Testis (tissue), 3 donors: ENCODE measurements around the gene LYAR. TPM values are rescaled to one million over a fixed set of nuclear protein-coding genes. Genes with fewer than 3 reads are reported as not detected.

Experiments
- DNase-seq: peaks from one replicate; pipeline ENCODE4 v3.0.0-alpha.2; 2019
- H3K27ac ChIP-seq, 2 donors: fragments of 200-600 bp; sonication (generic); one replicate each; pipeline ENCODE4 v1.5.1; 2019
- H3K27me3 ChIP-seq: fragments of 200-600 bp; sonication (generic); one replicate; pipeline ENCODE4 v1.5.1; 2019
- H3K36me3 ChIP-seq: fragments of 200-600 bp; sonication (generic); one replicate; pipeline ENCODE4 v1.5.1; 2017; ENCODE audit warnings: low read depth; ENCODE audit errors: missing control alignments
- H3K4me1 ChIP-seq: fragments of 200-600 bp; sonication (generic); one replicate; pipeline ENCODE4 v1.5.1; 2019
- H3K4me3 ChIP-seq, 2 donors: fragments of 200-600 bp; sonication (generic); one replicate each; pipeline ENCODE4 v1.5.1; 2017 to 2019
- H3K9me3 ChIP-seq: fragments of 200-600 bp; sonication (generic); one replicate; pipeline ENCODE4 v1.5.1; 2017
- POLR2A ChIP-seq: fragments of 450-650 bp; IDR thresholded peaks from one replicate; pipeline ENCODE4 v1.6.1; 2017; ENCODE audit warnings: antibody characterized with exemption, mild to moderate bottlenecking, moderate library complexity
- WGBS, 2 donors: methylation state at CpG; one replicate each; pipeline ENCODE4 v1.1.5; 2018; 5-methylcytosine and 5-hydroxymethylcytosine counted together
- intact Hi-C: fragments of 100-400 bp; cut with DNase I; formaldehyde crosslinking; loops from one replicate; pipeline ENCODE4 v1.15.1; 2023; ENCODE audit warnings: low total_unique reads
- polyA plus RNA-seq: library from polyadenylated mRNA; stranded (reverse); fragments of 350-450 nt; fragmentation: Illumina TruSeq; extraction: RNeasy Lipid Tissue Mini Kit (QIAGEN cat#74804); gene quantifications from one replicate; pipeline ENCODE4 v1.2.3, GENCODE V29; 2014; ENCODE audit warnings: low read depth, low replicate concordance; ENCODE audit not compliant: insufficient read depth
- total RNA-seq, 2 donors: library from RNA; depleted of rRNA; stranded (reverse); fragments of >200 nt; gene quantifications; one replicate each; pipeline ENCODE4 v1.2.3, GENCODE V29; 2016
- TF ChIP-seq, protein P1 (sequence below), 3 experiments: fragments of 450-650 bp in 2 of 3; fragments of 200-600 bp in 1 of 3; sonication (generic) in 1 of 3; IDR thresholded peaks; one replicate each; pipeline ENCODE4 v1.5.1; 2016 to 2019; ENCODE audit warnings: antibody characterized with exemption in 3 of 3, mild to moderate bottlenecking in 2 of 3, moderate library complexity in 1 of 3

Gene LYAR
- total and polyA plus RNA-seq, 3 donors from 2014 or later: 53.8 to 132 (median 63.2) TPM

DNA sequence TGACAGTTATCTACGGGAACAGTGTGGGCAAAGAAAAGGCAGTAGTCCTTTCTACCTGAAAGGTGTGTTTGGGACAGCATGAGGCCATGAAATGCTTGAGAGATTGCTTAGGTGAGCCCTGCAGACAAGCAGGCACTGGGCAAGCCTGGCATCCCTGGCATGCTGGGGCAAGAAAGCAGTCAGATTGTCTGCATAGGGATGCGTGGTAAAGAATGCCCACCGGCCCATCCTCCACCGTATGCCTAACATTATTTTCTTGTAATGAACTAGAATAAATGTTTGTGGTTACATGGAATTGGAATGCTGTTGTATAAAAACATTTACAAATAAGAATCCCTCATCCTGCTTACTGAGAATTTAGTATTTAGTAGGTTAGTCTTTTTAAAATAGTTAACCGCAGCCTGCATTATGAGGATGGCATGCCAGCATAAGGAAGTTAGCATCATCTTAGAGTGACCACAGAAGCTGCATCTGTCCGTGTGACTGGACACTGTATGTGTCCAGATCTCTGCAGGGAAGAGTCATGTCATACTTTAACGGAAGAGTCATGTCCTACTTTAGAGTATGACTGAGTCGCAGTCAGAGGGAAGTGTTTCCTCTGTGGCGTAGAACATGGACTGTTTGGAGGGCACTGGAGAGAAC lies 19.0 kb upstream of the LYAR start:
- intact Hi-C loops: no loop called here
- Histone ChIP-seq H3K27me3 (no peaks in the 10 kb centered on the region), H3K9me3 (no peaks in the 10 kb centered on the region), H3K27ac (no peak overlapping the region), H3K4me3 (no peak overlapping the region), H3K36me3 (no peaks in the 10 kb centered on the region), H3K4me1 (no peaks in the 10 kb centered on the region)
- TF ChIP-seq, protein P1, sequence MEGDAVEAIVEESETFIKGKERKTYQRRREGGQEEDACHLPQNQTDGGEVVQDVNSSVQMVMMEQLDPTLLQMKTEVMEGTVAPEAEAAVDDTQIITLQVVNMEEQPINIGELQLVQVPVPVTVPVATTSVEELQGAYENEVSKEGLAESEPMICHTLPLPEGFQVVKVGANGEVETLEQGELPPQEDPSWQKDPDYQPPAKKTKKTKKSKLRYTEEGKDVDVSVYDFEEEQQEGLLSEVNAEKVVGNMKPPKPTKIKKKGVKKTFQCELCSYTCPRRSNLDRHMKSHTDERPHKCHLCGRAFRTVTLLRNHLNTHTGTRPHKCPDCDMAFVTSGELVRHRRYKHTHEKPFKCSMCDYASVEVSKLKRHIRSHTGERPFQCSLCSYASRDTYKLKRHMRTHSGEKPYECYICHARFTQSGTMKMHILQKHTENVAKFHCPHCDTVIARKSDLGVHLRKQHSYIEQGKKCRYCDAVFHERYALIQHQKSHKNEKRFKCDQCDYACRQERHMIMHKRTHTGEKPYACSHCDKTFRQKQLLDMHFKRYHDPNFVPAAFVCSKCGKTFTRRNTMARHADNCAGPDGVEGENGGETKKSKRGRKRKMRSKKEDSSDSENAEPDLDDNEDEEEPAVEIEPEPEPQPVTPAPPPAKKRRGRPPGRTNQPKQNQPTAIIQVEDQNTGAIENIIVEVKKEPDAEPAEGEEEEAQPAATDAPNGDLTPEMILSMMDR (IDR thresholded peaks at IDR 0.05): no peak
- TF ChIP-seq POLR2A: no peak
- no peak for DNase-seq
- 90 to 94% methylated on average over 9 of the region's 9 CpGs for WGBS, 2 donors

DNA sequence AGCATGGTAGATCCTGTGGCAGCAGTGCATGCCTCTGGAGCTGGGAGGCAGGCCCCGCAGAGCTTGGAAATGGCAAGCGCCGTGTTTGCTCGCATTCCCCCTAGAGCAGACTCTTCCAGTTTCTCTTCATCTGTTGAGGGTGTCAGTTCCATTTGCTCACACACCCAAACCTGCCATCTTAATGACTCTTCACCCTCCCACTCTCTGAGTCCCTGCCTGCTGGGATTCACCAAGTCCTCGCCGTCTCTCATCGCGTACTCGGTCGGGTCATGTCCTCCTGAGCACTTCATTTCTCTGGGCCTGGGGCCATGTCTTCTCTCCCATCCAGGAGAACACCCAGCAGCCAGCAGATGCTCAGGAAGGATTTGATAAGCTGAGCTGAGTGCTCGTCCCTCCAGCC lies 17.0 kb upstream of the LYAR start:
- DNase-seq: no peak

DNA sequence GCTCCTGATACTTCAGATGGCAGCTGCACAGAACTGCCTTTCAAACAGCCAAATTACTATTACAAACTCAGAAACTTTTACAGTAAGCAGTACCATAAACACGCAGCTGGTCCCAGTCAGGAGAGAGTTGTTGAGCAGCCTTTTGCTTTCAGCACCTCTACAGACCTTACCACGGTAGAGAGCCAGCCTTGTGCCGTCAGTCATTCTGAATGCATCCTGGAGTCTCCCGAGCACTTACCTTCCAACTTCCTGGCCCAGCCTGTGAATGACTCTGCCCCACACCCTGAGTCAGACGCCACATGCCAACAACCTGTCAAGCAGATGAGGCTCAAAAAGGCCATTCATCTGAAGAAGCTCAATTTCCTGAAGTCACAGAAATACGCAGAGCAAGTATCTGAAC lies 12.5 kb upstream of the LYAR start:
- Histone ChIP-seq H3K27me3 (no peaks in the 10 kb centered on the region), H3K4me3 (no peak overlapping the region), H3K36me3 (no peaks in the 10 kb centered on the region), H3K4me1 (no peaks in the 10 kb centered on the region), H3K9me3 (no peaks in the 10 kb centered on the region), H3K27ac (no peak overlapping the region)
- DNase-seq: no peak
- TF ChIP-seq, protein P1 (IDR thresholded peaks at IDR 0.05): no peak
- no peak for TF ChIP-seq POLR2A
- intact Hi-C loops: no loop called here
- 65 to 76% methylated on average over 6 of the region's 6 CpGs for WGBS, 2 donors

More for the DNA sequence above, 17.0 kb upstream of the LYAR start:
- WGBS, 2 donors: 89 to 94% methylated on average over 11 of the region's 11 CpGs
- Histone ChIP-seq H3K4me3 (no peak overlapping the region), H3K4me1 (no peaks in the 10 kb centered on the region), H3K9me3 (no peaks in the 10 kb centered on the region), H3K36me3 (no peaks in the 10 kb centered on the region), H3K27ac (no peak overlapping the region), H3K27me3 (no peaks in the 10 kb centered on the region)
- intact Hi-C loops: no loop called here
- TF ChIP-seq POLR2A: no peak
- TF ChIP-seq, protein P1 (IDR thresholded peaks at IDR 0.05): no peak

DNA sequence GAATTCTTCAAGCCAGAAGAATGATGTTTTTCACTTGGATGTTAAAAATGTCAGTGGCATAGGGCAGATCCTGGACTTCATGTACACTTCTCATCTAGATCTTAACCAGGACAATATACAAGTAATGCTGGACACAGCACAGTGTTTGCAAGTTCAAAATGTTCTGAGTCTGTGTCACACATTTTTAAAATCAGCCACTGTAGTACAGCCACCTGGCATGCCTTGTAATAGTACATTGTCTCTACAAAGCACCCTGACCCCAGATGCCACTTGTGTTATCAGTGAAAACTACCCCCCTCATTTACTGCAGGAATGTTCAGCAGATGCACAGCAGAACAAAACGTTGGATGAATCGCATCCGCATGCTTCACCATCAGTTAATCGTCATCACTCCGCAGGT lies 12.0 kb upstream of the LYAR start:
- WGBS, 2 donors: 85 to 86% methylated on average over 5 of the region's 5 CpGs
- no peaks in the 10 kb centered on the region for H3K27me3 ChIP-seq
- no peaks in the 10 kb centered on the region for H3K9me3 ChIP-seq
- no peaks in the 10 kb centered on the region for H3K4me1 ChIP-seq
- intact Hi-C loops: no loop called here
- no peak overlapping the region for H3K4me3 ChIP-seq
- DNase-seq: no peak
- no peak for TF ChIP-seq POLR2A
- TF ChIP-seq, protein P1 (IDR thresholded peaks at IDR 0.05): no peak
- H3K36me3 ChIP-seq: no peaks in the 10 kb centered on the region
- H3K27ac ChIP-seq: no peak overlapping the region

DNA sequence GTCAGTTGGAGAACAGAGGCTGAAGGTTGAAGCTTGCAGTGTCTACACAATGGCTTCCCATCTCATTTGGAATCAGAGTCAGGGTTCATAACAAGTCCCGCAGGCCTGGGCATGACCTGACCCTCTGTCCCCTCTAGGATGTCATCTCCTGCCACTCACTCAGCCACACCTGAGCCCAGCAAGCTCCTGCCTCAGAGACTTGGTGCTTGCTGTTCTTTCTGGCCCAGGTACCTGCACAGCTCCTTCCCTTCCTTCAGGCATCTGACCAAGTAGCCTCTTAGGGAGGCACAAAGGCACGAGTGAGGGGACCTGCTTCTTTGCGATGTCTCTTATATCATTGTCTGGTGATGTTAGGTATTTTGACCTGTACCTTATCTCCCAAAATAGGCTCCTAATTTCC lies 9.1 kb upstream of the LYAR start:
- intact Hi-C loops: no loop called here
- no peaks in the 10 kb centered on the region for H3K4me1 ChIP-seq
- no peak for DNase-seq
- H3K27ac ChIP-seq: no peak overlapping the region
- H3K27me3 ChIP-seq: no peaks in the 10 kb centered on the region
- TF ChIP-seq, protein P1 (IDR thresholded peaks at IDR 0.05): no peak
- no peak for TF ChIP-seq POLR2A
- H3K36me3 ChIP-seq: no peaks in the 10 kb centered on the region
- no peaks in the 10 kb centered on the region for H3K9me3 ChIP-seq
- 89 to 94% methylated on average over 3 of the region's 3 CpGs for WGBS, 2 donors
- no peak overlapping the region for H3K4me3 ChIP-seq
